GM18520 (cell line): ENCODE measurements around the gene SCAMP3.

Experiments used
- ATAC-seq: cut with Tn5 transposase; IDR thresholded peaks from one replicate; pipeline ENCODE4 v1.9.1; 2021; ENCODE audit not compliant: unreplicated experiment

SCAMP3 gene

DNA sequence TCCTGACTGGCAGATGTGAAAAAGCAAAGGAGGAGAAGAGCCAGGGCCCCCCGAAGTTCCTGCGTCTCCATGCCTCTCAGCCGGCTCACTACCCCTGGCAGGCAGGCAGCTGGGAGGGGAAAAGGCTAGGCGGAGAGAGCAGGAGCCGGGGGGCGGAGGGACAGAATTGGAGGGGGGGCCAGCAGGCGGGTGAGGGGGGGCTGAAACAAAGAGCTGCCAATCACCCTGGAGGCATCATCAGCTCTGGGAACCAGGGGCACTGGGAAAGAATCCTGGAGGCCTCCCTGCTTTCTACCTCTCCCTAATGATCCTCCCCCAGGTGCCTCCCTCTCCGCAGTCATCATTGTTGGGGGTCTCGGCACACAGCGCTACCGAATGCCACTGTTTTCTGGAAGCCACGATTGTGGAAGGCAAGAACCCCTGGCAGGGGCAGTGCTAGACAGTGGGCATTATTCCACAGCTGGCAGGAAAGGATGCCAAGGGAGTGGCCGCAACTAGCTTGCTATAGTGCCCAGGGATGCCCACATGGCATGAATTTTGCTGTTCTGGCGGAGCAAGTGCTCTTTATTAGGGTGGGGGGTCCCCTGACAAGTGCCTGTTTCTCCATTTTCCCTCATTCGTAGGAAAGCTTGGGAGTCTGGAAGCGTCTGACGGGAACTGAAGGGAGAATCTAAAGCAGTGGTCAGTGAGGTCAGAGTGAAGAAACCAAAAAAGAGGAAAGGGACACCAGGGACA lies 54.2 kb downstream of the SCAMP3 start, which contains the start of gene THBS3:
Gene THBS3 (minus strand): TSS at position 92 of the 735 bp plus-strand sequence. CDS start 21 bp downstream, at position 71.
- ATAC-seq = no peak

DNA sequence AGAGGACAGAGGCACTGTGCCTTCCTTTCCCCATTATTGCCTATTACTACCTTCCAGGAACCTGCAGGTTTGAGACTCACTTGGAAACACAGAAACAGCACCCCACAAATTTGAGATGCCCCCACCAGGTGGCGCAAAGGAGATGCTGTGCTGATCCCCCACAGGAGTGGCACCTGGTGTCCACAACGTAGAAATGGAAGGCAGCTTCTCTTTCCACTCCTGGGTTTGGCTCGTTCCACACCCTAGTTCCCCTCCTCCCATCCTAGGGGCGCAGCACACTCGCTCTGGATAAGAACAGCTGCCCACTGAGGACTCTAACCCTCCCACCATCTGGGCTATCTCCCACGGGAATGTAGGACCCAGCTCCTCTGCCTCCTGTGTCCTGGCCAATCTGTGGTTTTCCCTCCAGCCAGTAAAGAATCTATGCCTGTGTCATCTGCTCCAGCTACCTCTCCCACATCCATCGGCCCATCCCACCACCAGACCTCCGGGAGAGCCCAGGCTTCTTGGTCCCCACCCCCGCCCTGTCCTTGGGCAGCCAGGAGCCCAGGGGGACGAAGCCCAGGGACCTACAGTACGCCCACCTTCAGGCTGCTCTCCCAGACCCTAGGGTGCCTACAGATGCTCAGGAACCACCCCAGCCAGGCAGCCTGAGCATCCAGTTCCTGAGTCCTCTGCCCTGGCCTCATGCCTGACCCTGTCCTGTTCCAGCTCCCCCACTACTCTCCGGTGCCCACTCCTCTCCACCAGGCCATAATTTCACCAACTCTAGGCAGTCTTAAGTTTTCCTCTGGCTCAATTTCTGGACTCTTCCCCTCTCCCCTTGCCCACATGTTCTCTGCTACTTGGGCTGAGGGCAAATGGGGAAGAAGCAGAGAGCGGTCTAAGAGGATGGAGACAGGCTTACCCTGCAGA lies 55.0 kb downstream of the SCAMP3 start:
- ATAC-seq = no peak
